Activated T-helper 17 cell treated with anti-CD3 and anti-CD28 coated beads, Interleukin-2, amount 50 U/mL, for 72 hours (primary cell): ENCODE results near the gene OR8G5. TPM values are rescaled to one million over a fixed set of nuclear protein-coding genes. Genes with fewer than 3 reads are reported as not detected.
"Not testable (repeated sequence)": the region's sequence is repeated elsewhere in the genome, so short reads cannot be mapped to it uniquely, and the experiment has no call there.

Experiments used
- ATAC-seq: fragments of 150-1000 bp; cut with Tn5 transposase; replicated peaks from 2 replicates; pipeline ENCODE4 v1.10.0; 2021; ENCODE audit warnings: mild to moderate bottlenecking, moderate library complexity
- H3K27ac Mint-ChIP-seq: one replicate; pipeline ENCODE4 v1.8.0; 2022; ENCODE audit warnings: mixed read lengths
- H3K27me3 Mint-ChIP-seq: one replicate; pipeline ENCODE4 v1.8.0; 2022; ENCODE audit warnings: mixed read lengths
- H3K36me3 Mint-ChIP-seq: one replicate; pipeline ENCODE4 v1.8.0; 2022; ENCODE audit warnings: low read depth, mild to moderate bottlenecking, mixed read lengths
- H3K4me1 Mint-ChIP-seq: one replicate; pipeline ENCODE4 v1.8.0; 2022; ENCODE audit warnings: mixed read lengths
- H3K4me3 Mint-ChIP-seq: one replicate; pipeline ENCODE4 v1.8.0; 2022; ENCODE audit warnings: mild to moderate bottlenecking, mixed read lengths
- H3K9me3 Mint-ChIP-seq: one replicate; pipeline ENCODE4 v1.8.0; 2022; ENCODE audit warnings: mixed read lengths
- total RNA-seq, 2 donors: library from RNA; stranded (reverse); gene quantifications; one replicate each; pipeline ENCODE4 v1.2.3, GENCODE V29; 2022

Gene OR8G5
- total RNA-seq: not detected

GRCh38 chr11:124256076-124256475 lies at the start of gene OR8G5:
Gene OR8G5, plus strand, starts transcription at chr11:124256376. Its CDS starts 8,556 bp downstream, at chr11:124264932.
- Mint-ChIP-seq H3K9me3 (no peaks in the 10 kb centered on the region), H3K4me1 (no peaks in the 10 kb centered on the region), H3K27ac (no peak within 1 kb of the TSS), H3K27me3 (peaks cover 6% of the 10 kb centered on the region), H3K4me3 (no peak within 1 kb of the TSS), H3K36me3 (no peaks in the 10 kb centered on the region)
- ATAC-seq: no peak

- no peaks in the 10 kb centered on the region for H3K9me3 Mint-ChIP-seq
- H3K27me3 Mint-ChIP-seq: peaks cover 6% of the 10 kb centered on the region
- no peaks in the 10 kb centered on the region for H3K36me3 Mint-ChIP-seq
- ATAC-seq: no peak
- H3K27ac Mint-ChIP-seq: no peak overlapping the region
- no peaks in the 10 kb centered on the region for H3K4me1 Mint-ChIP-seq
- H3K4me3 Mint-ChIP-seq: no peak overlapping the region
Measured at GRCh38 chr11:124207102-124207792, 48.9 kb upstream of the OR8G5 start.

DNA sequence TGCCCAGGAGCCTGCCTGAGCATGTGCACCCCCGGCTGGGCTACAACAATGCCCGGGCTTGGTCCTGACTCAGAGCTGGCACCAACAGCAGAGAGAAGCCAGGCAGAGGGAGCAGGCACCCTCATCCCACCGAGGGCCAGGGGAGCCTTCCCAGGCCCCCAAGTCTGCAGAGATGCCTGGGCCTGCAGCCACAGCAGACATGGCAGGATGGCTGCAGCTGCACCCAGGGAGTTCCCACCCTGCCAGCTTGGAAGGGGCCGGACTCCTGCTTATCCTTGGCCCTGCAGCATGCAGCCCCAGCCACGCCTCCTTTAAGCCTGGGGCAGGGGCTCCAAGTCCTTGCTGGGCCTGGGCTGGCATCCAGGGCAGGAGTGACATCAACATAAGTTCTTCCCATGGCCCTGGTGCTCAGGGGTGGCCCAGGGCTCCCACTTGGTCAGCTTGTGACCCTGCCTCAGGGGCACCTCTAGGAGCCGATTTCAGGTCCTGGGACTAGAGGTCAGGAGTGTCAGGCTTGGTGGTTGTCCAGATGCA lies 46.3 kb upstream of the OR8G5 start:
- Mint-ChIP-seq H3K27me3 (peaks cover 6% of the 10 kb centered on the region), H3K4me3 (no peak overlapping the region), H3K36me3 (no peaks in the 10 kb centered on the region), H3K4me1 (no peaks in the 10 kb centered on the region), H3K9me3 (no peaks in the 10 kb centered on the region), H3K27ac (no peak overlapping the region)
- no peak for ATAC-seq

- H3K4me3 Mint-ChIP-seq: no peak overlapping the region
- no peak for ATAC-seq
- H3K27me3 Mint-ChIP-seq: peaks cover 9% of the 10 kb centered on the region
- H3K4me1 Mint-ChIP-seq: no peaks in the 10 kb centered on the region
- H3K27ac Mint-ChIP-seq: no peak overlapping the region
- H3K36me3 Mint-ChIP-seq: no peaks in the 10 kb centered on the region
- no peaks in the 10 kb centered on the region for H3K9me3 Mint-ChIP-seq
Measured at GRCh38 chr11:124210421-124210820, 45.8 kb upstream of the OR8G5 start.

GRCh38 chr11:124211321-124211720 lies 44.9 kb upstream of the OR8G5 start:
- Mint-ChIP-seq H3K27me3 (peaks cover 10% of the 10 kb centered on the region), H3K36me3 (no peaks in the 10 kb centered on the region), H3K4me3 (no peak overlapping the region), H3K9me3 (no peaks in the 10 kb centered on the region), H3K4me1 (no peaks in the 10 kb centered on the region), H3K27ac (no peak overlapping the region)
- ATAC-seq: no peak

DNA sequence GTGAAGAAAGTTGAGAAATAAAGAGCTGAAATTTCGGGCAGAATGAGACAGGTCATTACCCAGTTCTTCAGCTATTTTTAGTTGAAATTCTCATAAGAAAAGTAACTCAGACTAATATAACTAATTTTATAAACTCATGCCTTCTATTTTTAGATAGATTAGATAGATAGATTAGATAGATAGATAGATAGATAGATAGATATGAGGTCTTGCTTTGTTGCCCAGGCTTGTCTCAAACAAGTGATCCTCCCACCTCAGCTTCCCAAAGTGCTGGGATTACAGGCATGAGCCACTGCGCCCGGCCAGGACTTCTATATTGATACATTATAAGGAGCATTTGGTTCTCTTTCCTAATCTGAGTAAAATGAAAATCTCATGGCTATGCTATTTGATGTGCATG lies 42.1 kb upstream of the OR8G5 start:
- peaks cover 10% of the 10 kb centered on the region for H3K27me3 Mint-ChIP-seq
- no peak for ATAC-seq
- H3K4me3 Mint-ChIP-seq: no peak overlapping the region
- no peaks in the 10 kb centered on the region for H3K9me3 Mint-ChIP-seq
- H3K36me3 Mint-ChIP-seq: no peaks in the 10 kb centered on the region
- H3K27ac Mint-ChIP-seq: no peak overlapping the region
- no peaks in the 10 kb centered on the region for H3K4me1 Mint-ChIP-seq

- peaks cover 6% of the 10 kb centered on the region for H3K27me3 Mint-ChIP-seq
- H3K4me3 Mint-ChIP-seq: no peak overlapping the region
- no peak overlapping the region for H3K27ac Mint-ChIP-seq
- no peaks in the 10 kb centered on the region for H3K36me3 Mint-ChIP-seq
- H3K4me1 Mint-ChIP-seq: no peaks in the 10 kb centered on the region
- H3K9me3 Mint-ChIP-seq: no peaks in the 10 kb centered on the region
- ATAC-seq: no peak
Measured at GRCh38 chr11:124219126-124219525, 37.0 kb upstream of the OR8G5 start.

- no peak overlapping the region for H3K27ac Mint-ChIP-seq
Measured at GRCh38 chr11:124222407-124222806, 33.8 kb upstream of the OR8G5 start.

GRCh38 chr11:124224618-124225423 lies 31.4 kb upstream of the OR8G5 start:
- not testable (repeated sequence) for H3K9me3 Mint-ChIP-seq

More at GRCh38 chr11:124222407-124222806, 33.8 kb upstream of the OR8G5 start:
- no peaks in the 10 kb centered on the region for H3K4me1 Mint-ChIP-seq
- H3K27me3 Mint-ChIP-seq: peaks cover 19% of the 10 kb centered on the region
- no peak for ATAC-seq
- H3K4me3 Mint-ChIP-seq: no peak overlapping the region
- H3K9me3 Mint-ChIP-seq: no peaks in the 10 kb centered on the region
- H3K36me3 Mint-ChIP-seq: no peaks in the 10 kb centered on the region

DNA sequence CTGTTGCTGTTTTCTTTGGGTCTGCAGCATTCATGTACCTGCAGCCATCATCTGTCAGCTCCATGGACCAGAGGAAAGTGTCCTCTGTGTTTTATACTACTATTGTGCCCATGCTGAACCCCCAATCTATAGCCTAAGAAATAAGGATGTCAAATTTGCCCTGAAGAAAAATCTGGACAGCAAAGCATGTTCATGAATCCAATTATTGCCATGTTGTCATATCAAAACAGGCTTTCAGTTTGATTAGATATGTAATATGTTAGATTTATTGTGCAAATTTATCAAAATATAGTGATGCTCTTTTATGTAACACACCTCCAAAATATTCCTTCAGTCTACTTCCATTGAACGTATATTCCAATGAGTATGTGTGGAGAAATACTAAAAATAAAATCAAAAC lies 30.7 kb upstream of the OR8G5 start:
- Mint-ChIP-seq H3K9me3 (no peaks in the 10 kb centered on the region), H3K27me3 (peaks cover 19% of the 10 kb centered on the region), H3K4me3 (no peak overlapping the region), H3K27ac (no peak overlapping the region), H3K36me3 (no peaks in the 10 kb centered on the region), H3K4me1 (no peaks in the 10 kb centered on the region)
- ATAC-seq: no peak

More at GRCh38 chr11:124224618-124225423, 31.4 kb upstream of the OR8G5 start:
- not testable (repeated sequence) for H3K4me1 Mint-ChIP-seq, ATAC-seq, H3K4me3 Mint-ChIP-seq, H3K36me3 Mint-ChIP-seq, H3K27ac Mint-ChIP-seq
- peaks cover 19% of the 10 kb centered on the region for H3K27me3 Mint-ChIP-seq

DNA sequence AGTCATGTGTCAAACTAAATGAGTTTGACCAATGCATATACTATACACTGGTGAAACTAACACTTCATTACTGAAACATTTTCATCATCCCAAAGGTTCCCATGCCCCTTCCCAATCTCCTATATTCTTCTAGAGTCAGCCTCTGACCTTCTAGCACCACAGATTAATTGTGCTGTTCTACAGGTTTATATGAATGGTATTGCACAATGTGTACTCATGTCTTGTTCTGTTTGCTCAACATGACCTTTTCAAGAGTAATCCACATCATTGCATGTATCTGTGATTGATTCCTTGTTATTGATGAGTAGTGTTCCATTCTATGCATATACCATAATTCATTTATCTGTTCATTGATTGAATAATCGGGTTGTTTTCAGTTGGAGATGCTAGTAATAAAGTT lies 22.8 kb upstream of the OR8G5 start:
- no peak overlapping the region for H3K4me3 Mint-ChIP-seq
- ATAC-seq: no peak
- no peaks in the 10 kb centered on the region for H3K36me3 Mint-ChIP-seq
- no peaks in the 10 kb centered on the region for H3K27me3 Mint-ChIP-seq
- no peak overlapping the region for H3K27ac Mint-ChIP-seq
- H3K4me1 Mint-ChIP-seq: no peaks in the 10 kb centered on the region
- H3K9me3 Mint-ChIP-seq: peaks cover under 1% of the 10 kb centered on the region

DNA sequence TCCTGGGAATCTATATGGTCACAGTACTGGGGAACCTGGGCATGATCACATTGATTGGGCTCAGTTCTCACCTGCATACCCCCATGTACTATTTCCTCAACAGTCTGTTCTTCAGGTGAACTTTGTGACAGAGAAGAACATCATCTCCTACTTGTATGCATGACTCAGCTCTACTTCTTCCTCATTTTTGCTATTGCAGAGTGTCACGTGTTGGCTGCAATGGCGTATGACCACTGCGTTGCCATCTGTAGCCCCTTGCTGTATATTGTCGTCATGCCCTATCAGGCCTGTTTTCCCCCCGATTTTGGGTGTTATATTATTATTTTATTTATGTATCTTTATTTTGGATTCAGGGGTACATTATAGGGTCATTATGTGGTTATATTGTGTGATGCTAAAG lies 17.7 kb upstream of the OR8G5 start:
- Mint-ChIP-seq H3K27ac (no peak overlapping the region), H3K27me3 (peaks cover 12% of the 10 kb centered on the region), H3K36me3 (no peaks in the 10 kb centered on the region), H3K4me3 (no peak overlapping the region), H3K9me3 (peaks cover 7% of the 10 kb centered on the region), H3K4me1 (no peaks in the 10 kb centered on the region)
- no peak for ATAC-seq

GRCh38 chr11:124240621-124241397 lies 15.4 kb upstream of the OR8G5 start, which contains the start of gene OR8G1:
Gene OR8G1, plus strand, starts transcription at chr11:124241095. Its CDS starts 8,581 bp downstream, at chr11:124249676.
- H3K36me3 Mint-ChIP-seq: no peaks in the 10 kb centered on the region
- H3K4me3 Mint-ChIP-seq: no peak within 1 kb of the TSS
- ATAC-seq: no peak
- H3K27me3 Mint-ChIP-seq: peaks cover 12% of the 10 kb centered on the region
- H3K9me3 Mint-ChIP-seq: peaks cover 7% of the 10 kb centered on the region
- H3K27ac Mint-ChIP-seq: no peak within 1 kb of the TSS
- H3K4me1 Mint-ChIP-seq: no peaks in the 10 kb centered on the region

DNA sequence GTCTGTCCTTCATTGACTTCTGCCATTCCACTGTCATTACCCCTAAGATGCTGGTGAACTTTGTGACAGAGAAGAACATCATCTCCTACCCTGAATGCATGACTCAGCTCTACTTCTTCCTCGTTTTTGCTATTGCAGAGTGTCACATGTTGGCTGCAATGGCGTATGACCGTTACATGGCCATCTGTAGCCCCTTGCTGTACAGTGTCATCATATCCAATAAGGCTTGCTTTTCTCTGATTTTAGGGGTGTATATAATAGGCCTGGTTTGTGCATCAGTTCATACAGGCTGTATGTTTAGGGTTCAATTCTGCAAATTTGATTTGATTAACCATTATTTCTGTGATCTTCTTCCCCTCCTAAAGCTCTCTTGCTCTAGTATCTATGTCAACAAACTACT lies 6.3 kb upstream of the OR8G5 start:
- H3K27me3 Mint-ChIP-seq, H3K27ac Mint-ChIP-seq, ATAC-seq, H3K4me1 Mint-ChIP-seq, H3K4me3 Mint-ChIP-seq, H3K9me3 Mint-ChIP-seq, H3K36me3 Mint-ChIP-seq: not testable (repeated sequence)
